Activated CD8-positive, alpha-beta memory T cell treated with anti-CD3 and anti-CD28 coated beads, Interleukin-2, amount 50 U/mL, for 4 hours (primary cell): ENCODE results near the gene AKAP9.
"Not testable (repeated sequence)": the region's sequence is repeated elsewhere in the genome, so short reads cannot be mapped to it uniquely, and the experiment has no call there.

ENCODE experiments used
- DNase-seq: peaks from one replicate; pipeline ENCODE4 v3.0.0-alpha.2; 2020

Gene AKAP9

DNA sequence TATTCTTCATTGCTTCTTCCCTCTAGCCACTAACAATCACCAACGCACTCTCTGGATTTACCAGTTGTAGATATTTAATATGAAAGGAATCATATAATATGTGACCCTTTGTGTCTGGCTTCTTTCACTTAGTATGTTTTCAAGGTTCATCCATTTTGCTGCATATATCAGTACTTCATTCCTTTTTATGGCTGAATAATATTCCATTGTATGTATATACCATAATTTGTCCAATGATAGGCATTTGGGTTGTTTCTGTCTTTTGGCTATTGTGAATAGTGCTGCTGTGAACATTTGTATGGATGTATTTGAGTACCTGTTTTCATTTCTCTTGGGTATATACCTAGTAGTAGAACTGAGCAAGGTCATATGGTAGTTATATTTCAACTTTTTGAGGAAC, 7.3 kb downstream of the AKAP9 start:
- DNase-seq, result no peak

DNA sequence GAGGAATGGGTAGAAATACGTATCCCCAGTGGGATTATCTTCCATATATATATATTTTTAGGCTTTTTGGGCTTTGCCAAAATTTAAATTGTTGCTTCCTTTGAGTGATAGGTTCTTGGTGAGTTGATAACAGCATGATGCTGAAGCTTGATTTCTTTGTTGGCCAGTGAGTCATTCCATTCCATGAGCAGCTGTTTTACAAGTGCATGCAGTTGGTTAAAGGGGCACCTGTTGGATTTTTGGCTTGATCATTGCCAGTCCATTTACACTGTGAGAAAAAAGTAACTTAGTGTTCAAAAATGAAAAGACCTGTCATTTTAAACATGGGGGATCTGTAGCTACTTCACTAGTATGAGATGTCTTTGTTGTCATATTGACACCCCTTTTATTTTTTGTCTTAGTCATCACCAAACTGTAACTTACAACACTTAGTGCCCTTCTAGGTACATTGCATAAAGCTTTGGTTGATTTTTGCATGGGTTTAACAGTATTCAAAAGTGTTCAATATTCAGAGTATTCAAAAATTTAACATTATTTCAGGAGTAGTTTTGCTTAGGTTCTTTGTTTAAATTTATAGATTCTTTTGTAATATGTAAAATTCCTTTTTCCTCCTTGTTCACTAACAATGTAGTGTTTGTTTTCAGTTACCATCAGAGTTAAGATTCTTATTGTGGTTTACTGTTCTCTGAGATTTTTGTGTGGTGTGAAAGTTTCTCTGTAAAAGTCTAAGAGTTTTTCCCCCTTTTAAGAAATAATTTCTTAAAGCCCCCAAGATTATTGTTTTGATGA, 8.8 kb downstream of the AKAP9 start:
- DNase-seq, result no peak

DNA sequence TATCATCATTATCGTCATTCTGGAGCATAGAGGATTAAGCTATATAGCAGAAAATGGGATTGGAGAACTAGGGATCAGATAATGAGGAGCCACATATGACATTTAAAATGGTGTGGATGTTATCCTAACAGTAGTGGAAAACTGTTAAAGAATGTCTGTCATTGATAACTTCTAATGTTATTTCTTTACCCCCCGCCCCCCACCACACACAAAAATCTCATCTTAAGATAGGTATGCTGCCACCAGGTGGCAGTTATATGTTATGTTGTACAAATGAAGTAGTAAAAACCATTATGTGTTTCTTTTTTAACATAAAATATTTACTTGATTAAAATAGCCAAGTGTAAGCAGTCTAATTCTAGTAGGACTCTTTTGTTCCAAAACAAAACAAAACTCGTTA, 13.0 kb downstream of the AKAP9 start:
- no peak for DNase-seq

DNA sequence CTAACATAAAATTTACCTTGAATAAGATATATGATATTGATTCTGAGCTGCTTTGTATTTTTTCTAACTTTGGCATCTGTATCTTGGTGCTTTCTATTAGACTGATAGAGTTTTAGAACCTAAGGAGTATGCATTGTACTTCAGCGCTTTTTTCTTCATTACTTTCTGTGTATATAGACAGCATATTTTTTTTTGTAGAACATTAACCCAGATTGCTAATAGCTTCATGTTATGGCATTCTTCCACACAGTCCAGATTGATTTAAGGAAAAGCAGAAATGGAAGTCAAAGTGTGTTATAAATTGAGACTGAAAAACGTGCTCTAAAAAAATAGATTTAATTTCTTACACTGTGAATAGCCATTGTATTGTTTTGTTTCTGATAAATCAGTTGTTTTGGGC, 15.8 kb downstream of the AKAP9 start:
- not testable (repeated sequence) for DNase-seq

DNA sequence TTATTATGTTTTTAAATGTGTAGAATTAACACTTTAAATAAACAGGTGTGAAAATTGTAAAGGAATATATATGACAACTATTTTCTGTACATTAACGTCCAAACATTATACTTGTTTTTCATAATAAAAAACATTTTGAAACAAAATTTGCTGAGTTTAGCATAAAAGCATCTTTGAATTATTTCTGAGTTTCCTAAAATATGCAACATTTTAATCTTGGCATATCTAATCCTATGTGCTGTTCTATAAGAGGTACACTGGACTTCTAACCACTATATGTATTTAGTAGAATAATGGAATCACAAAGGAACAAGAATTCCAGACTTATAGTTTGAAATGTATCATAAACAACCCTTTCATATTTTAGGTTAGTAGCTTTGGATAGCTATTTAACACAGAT, 16.6 kb downstream of the AKAP9 start:
- DNase-seq, result no peak

DNA sequence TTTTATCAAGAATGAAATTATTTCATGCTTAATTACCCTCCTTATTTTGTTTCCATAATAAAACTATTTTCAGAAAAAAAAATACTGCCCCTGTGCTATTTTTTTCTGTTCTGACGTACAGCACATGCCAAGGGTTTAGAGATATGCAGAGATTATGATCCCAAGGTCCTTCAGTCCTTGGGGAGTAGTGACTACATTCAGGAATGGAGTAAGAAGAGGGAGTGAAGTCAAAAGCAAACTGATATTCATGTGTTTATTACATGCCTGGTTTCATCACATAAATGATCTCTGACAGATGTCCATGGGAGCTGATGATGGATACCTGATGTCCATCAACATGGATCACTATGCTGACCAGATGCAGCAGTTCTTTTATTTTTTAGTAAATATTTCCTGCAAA, 17.2 kb downstream of the AKAP9 start:
- no peak for DNase-seq

DNA sequence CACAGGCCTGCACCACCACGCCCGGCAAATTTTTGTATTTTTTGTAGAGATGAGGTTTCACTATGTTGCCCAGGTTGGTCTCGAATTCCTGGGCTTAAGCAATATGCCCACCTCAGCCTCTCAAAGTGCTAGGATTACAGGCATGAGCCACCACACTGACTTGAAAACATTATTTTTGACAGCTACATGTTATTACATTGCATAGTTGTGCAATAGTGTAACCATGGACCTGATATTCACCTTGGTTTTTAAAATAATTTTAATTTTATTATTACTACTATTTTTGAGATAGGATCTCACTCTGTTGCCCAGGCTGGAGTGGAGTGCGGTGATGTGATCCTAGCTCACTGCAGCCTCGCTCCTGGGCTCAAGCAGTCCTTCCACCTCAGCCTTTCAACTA, 18.4 kb downstream of the AKAP9 start:
- no peak for DNase-seq

DNA sequence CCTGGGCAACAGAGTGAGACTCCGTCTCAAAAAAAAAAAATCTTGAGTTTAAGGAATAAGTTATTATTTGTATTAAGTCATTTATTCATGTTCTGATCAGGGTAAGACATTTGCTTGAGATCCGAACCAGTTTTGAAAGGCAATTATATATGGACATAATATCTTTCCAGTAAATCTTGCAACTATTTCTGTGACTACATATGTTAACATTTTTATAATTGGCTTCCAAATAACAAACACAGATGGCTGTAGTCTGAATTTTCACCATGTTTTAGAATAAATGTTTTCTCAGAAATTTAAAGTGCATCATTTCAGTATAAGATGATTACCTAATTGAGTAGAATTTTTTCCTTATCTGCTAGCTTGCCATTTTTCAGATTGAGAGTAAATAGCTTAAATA, 21.2 kb downstream of the AKAP9 start:
- DNase-seq, result no peak

DNA sequence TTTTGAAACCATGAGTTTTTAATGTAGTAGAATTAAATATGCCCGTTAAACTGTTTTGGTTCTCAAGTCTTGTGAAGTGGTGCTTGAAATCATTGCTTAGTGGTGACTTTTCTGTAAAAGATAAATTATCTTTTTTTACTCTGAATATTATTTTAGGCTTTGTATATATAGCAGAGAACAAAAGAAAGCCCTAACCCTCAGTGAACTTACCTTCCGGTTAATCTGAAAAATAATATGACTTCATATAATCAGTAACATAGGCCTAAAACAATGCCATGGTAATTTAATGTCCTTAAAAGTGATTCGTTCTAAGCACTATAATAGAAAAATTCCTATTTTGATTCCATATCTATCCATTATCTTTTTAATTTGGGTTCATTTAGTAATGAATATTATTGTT, 21.8 kb downstream of the AKAP9 start:
- DNase-seq, result no peak

DNA sequence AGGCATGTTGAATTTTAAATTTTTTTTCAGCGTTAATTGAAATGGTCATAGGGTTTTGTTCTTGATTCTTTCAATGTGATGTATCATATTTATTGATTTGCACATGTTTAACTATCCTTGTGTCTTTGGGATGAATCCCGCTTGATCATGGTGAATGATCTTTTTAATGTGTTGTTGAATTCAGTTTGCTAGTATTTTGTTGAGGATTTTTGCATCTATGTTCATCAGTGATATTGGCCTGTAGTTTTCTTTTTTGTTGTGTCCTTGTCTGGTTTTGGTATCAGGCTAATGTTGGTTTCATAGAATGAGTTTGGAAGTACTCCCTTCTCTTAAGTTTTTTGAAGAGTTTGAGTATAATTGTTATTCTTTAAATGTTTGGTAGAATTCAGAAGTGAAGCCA, 26.9 kb downstream of the AKAP9 start:
- DNase-seq, result not testable (repeated sequence)

DNA sequence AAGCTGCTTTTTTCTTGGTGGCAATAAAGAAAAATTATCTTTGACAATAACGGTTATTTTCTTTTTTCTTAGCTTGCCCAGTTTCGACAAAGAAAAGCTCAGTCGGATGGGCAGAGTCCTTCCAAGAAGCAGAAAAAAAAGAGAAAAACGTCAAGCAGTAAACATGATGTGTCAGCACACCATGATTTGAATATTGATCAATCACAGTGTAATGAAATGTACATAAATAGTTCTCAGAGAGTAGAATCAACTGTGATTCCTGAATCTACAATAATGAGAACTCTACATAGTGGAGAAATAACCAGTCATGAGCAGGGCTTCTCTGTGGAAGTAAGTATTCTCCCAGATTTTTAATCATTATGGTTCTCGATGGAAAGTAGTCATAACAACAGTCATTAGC, 33.0 kb downstream of the AKAP9 start:
- no peak for DNase-seq

DNA sequence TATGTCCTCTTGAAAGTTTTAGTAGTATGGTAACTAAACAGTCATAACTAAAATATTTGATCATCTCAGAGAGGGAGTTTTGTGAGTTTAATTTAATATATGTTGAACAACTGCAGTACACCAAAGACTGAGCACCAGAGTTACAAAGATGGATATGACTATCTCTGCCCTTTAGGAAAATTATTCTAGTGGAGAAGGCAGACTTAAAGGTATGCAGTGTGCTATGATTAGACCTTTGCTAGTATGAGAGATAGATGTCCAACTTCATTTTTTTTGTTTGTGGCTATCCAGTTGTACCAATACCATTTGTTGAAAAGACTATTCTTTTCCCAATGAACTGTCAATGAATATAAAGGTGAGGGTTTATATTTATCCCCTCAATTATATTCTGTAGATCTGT, 33.4 kb downstream of the AKAP9 start:
- DNase-seq, result no peak

DNA sequence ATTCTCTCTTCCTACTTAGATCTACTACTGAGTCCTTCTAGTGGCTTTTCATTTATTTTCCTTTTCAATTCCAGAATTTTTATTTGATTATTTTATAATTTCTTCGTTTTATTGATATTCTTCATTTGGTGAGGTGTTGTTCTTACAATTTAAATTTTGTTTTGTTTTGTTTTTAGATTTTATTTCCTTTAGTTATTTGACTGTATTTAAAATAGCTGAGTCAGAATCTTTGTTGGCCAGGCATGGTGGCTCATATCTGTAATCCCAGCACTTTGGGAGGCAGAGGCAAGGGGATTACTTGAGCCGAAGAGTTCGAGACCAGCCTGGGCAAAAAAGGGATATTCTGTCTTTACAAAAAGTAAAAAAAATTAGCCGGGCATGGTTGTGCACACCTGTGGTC, 36.1 kb downstream of the AKAP9 start:
- DNase-seq, result no peak

DNA sequence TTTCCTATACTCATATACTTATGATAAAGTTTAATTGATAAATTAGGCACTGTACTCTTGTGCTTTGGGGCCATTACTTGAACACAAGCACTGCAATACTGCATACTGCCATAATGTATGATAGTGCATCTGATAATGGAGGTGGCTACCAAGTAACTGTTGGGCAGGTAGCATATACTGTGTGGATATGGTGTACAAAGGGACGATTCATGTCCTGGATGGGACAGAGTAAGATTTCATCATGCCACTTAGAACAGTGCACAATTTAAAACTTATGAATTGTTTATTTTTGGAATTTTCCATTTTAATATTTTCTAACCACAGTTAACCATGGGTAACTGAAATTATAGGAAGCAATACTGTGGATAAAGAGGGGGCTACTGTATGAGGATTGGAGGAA, 38.9 kb downstream of the AKAP9 start:
- no peak for DNase-seq

DNA sequence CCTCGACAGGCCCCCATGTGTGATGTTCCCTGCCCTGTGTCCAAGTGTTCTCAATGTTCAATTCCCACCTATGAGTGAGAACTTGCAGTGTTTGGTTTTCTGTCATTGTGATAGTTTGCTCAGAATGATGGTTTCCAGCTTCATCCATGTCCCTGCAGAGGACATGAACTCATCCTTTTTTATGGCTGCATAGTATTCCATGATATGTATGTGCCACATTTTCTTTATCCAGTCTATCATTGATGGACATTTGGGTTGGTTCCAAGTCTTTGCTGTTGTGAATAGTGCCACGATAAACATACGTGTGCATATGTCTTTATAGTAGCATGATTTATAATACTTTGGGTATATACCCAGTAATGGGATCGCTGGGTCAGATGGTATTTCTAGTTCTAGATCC, 41.7 kb downstream of the AKAP9 start:
- DNase-seq, result not testable (repeated sequence)

DNA sequence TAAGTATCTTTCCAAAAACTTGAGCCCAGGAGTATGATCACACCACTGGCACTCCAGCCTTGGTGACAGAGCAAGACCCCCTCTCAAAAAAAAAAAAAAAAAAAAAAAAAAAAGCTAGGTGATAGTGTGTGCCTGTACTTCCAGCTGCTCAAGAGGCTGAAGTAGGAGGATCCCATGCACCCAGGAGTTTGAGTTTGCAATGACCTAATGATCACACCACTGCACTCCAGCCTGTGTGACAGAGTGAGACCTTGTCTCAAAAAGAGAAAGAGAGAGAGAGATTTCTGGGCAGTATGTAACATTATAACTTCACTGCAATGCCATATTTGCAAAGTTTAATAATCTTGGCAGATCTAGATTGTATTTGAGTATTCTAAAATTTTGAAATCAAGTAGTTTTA, 47.6 kb downstream of the AKAP9 start:
- DNase-seq, result no peak

DNA sequence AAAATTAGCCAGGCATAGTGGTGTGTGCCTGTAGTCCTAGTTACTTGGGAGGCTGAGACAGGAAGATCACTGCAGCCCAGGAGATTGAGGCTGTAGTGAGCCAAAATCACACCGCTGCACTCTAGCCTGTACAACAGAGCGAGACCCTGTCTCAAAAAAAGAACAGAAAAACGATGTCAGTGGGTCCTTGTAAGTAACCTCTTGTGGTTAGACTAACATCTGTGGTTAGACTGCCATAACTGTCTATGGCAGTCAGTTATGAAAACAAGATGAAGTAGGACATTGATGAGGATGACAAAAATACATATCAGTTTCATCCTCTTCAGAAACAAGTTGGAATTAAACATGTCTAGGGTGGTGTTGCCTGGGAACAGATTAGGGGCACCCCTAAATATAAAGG, 53.3 kb downstream of the AKAP9 start:
- DNase-seq, result no peak

DNA sequence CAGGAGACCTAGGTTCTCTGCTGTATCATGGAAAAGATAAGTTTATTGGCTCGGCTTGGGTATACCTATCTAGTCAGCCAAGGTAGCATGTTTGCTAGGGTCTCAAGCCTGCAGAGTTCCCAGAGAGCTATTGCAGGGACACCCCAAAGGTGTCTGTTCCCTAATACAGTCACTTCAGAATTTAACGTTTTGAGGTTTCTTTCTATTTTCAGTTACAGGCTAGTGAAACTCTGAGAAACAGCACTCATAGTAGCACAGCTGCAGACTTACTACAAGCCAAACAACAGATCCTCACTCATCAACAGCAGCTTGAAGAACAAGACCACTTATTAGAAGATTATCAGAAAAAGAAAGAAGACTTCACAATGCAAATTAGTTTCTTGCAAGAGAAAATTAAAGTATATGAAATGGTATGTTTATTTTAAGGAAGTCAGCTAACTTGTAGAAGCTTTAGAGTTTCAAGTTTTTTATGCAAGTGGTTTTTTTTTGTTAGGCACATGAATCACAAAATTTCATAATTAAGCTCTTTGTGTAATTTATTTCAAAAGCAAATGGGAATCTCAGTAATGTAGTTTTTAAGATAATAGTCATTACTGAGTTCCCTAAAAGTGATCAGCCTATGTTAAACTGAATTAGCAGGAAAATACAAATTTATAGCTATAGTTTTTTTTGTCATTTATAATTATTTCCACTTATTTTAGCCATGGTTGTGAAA, 54.9 kb downstream of the AKAP9 start:
- no peak for DNase-seq

DNA sequence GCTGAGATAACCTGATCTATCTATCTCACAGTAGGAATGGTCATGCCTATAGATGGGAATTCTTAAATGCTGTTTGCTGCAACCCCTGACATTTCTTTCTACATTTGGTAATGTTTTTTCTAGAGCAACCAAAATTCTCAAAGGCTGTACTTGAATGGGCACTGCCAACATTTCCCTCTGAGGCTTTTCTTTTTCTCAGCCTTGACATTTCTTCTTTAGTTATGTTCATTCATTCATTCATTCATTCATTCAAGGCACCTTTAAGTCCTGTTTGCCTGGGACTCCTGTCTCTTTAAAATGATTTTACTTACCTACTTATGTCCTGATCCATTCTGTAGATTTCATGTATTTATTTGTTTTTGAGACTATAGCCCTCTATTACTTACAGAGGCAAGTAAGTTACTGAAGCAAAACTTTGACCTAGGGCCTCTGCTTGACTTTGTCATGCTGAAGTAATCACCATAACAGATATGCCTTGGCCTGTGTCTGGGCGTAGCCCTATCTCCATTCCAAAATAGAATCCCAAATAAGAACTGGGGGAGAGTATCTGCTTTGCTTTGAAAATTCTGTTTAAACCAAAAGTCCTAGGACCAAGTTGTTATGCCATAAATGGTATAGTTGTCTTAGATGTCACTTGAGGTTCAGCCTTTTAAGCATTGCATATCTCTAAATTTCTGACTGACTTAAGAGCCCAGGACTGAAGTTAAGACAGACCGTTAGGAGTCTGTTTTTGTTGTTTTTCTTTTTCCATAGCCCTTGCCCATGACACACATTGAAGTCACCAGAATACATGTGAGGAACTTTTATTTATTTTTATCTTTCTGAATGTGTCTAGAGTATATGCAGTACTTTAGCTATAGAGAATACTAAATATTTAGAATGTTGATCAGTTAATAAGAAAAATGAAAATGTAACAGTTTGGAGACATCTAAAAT, 59.2 kb downstream of the AKAP9 start:
- no peak for DNase-seq

DNA sequence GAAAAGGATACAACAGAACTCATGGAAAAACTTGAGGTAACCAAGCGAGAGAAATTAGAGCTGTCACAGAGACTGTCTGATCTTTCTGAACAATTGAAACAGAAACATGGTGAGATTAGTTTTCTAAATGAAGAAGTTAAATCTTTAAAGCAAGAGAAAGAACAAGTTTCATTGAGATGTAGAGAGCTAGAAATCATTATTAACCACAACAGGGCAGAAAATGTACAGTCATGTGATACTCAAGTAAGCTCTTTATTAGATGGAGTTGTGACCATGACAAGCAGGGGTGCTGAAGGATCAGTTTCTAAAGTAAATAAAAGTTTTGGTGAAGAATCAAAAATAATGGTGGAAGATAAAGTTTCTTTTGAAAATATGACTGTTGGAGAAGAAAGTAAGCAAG, 62.1 kb downstream of the AKAP9 start:
- DNase-seq, result no peak

DNA sequence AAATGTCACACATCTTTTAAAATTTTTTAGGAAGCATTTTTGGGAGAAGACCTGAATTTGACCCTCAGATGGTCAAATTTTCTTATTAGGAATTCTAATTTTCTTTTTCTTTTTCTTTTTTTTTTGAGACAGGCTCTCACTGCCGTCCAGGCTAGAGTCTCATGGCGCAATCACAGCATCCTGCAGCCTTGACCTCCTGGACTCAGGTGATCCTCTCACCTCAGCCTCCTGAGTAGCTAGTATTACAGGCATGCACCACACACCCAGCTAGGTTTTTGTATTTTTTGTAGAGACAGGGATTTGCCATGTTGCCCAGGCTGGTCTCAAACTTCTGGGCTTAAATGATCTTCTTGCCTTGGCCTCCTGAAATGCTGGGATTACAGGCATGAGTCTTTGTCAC, 65.4 kb downstream of the AKAP9 start:
- DNase-seq, result no peak

DNA sequence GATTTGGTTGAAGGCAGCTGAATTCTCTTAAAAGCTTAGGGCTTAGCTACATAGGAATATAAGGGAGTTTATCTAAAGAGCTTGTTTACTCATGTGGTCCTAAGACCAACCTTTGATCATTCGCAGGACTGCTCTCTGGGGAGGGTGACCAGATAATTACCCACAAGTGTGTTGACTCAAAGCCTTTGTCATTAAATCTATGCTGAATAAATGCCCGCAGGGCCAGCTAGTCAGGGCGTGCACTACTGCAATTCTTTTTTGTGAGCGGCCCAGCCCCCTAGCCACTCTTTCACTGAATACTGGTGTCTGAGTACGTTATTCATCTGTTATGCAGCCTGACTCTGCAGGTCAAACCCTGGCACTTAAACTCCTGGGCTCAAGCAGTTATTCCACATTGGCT, 69.6 kb downstream of the AKAP9 start:
- no peak for DNase-seq

DNA sequence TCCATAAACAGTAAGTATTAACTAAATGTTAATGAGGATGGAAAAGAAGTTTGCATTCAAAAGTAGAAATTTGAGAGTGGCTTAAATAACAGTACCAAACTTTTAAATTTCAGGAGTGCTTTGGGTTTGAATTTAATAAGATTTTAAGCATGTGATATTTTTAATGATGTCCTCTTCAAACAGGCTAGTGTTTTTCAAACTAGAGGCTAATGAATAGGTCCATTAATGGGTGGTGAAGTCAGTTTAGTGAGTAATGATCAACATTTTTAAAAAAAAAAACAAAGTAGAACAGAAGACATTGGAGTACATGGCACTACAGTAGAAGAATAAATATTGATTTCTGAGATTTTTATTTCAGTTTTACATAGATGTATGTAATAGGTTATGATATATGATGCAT, 72.9 kb downstream of the AKAP9 start:
- DNase-seq, result no peak

DNA sequence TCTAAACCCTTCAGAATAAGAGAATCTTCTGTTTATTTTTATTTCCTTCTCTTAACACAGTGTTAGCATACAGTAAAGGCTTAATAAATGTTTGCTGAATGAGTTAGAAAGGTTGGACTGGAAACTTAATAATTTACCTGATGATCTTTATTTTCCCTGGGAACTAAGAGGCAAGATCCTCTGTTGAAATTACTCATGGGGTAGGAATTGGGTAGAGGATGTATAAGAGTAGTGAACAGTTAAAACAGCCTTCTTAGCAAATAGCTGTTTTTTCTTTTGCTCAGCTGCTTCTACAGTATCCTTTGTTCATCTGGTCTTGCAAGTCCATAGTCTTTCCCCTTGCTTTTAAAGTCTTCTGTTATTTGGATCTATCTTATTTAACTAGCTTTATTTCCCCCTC, 80.0 kb downstream of the AKAP9 start:
- DNase-seq, result no peak
